GM23338 (cell line): ENCODE results near the gene ZNF264. TPM values are rescaled to one million over a fixed set of nuclear protein-coding genes. Genes with fewer than 3 reads are reported as not detected.

Source experiments
- ATAC-seq: fragments of 200-7000 bp; cut with Tn5 transposase; 3 replicates; pipeline ENCODE4 v1.9.1; 2020
- DNase-seq: peaks from one replicate; pipeline ENCODE4 v3.0.0-alpha.2; 2015; ENCODE audit warnings: low spot score
- H2AFZ ChIP-seq: fragments of 200-600 bp; sonication (generic); 2 replicates; pipeline ENCODE4 v1.8.0; 2016; ENCODE audit warnings: antibody characterized with exemption, mild to moderate bottlenecking, moderate library complexity
- H3F3A ChIP-seq: fragments of 200-600 bp; sonication (generic); replicated peaks from 2 replicates; pipeline ENCODE4 v1.8.0; 2017; ENCODE audit warnings: antibody characterized with exemption, mixed run types, low read depth
- H3K27ac ChIP-seq: fragments of 200-600 bp; sonication (generic); 2 replicates; pipeline ENCODE4 v1.6.1; 2016; ENCODE audit warnings: low read depth
- H3K27me3 ChIP-seq: fragments of 200-600 bp; sonication (generic); 2 replicates; pipeline ENCODE4 v1.8.0; 2016; ENCODE audit warnings: mild to moderate bottlenecking, mixed run types, moderate library complexity; ENCODE audit not compliant: insufficient read depth
- H3K36me3 ChIP-seq: fragments of 200-600 bp; sonication (generic); 2 replicates; pipeline ENCODE4 v1.8.0; 2016; ENCODE audit warnings: mild to moderate bottlenecking; ENCODE audit not compliant: insufficient read depth
- H3K4me1 ChIP-seq: fragments of 200-600 bp; sonication (generic); 2 replicates; pipeline ENCODE4 v1.8.0; 2016; ENCODE audit warnings: mild to moderate bottlenecking, moderate library complexity; ENCODE audit not compliant: insufficient read depth
- H3K4me2 ChIP-seq: fragments of 200-600 bp; sonication (generic); 2 replicates; pipeline ENCODE4 v1.7.1; 2017; ENCODE audit warnings: mixed run types
- H3K4me3 ChIP-seq: fragments of 200-600 bp; sonication (generic); 2 replicates; pipeline ENCODE4 v1.6.1; 2016; ENCODE audit warnings: mixed run types
- H3K79me2 ChIP-seq: fragments of 200-600 bp; sonication (generic); replicated peaks from 2 replicates; pipeline ENCODE4 v1.8.0; 2017; ENCODE audit warnings: mild to moderate bottlenecking; ENCODE audit not compliant: insufficient read depth
- H3K9me2 ChIP-seq: fragments of 200-600 bp; sonication (generic); 2 replicates; pipeline ENCODE4 v1.8.0; 2017; ENCODE audit not compliant: insufficient read depth
- H4K20me1 ChIP-seq: fragments of 200-600 bp; sonication (generic); replicated peaks from 2 replicates; pipeline ENCODE4 v1.8.0; 2017; ENCODE audit warnings: mild to moderate bottlenecking; ENCODE audit not compliant: insufficient read depth
- H3K27ac Mint-ChIP-seq: 2 replicates; pipeline ENCODE4 v1.8.0; 2020; ENCODE audit warnings: inconsistent platforms, mild to moderate bottlenecking, moderate library complexity, mixed read lengths
- H3K27me3 Mint-ChIP-seq: 3 replicates; pipeline ENCODE4 v1.8.0; 2022; ENCODE audit warnings: low read depth, mild to moderate bottlenecking, moderate library complexity, mixed read lengths, inconsistent platforms; ENCODE audit not compliant: insufficient read depth, poor library complexity
- H3K36me3 Mint-ChIP-seq: 3 replicates; pipeline ENCODE4 v1.8.0; 2021; ENCODE audit warnings: low read depth, mild to moderate bottlenecking, inconsistent platforms, moderate library complexity, mixed read lengths
- H3K4me1 Mint-ChIP-seq: 3 replicates; pipeline ENCODE4 v1.8.0; 2020; ENCODE audit warnings: mild to moderate bottlenecking, inconsistent platforms, mixed read lengths
- H3K4me3 Mint-ChIP-seq: 3 replicates; pipeline ENCODE4 v1.8.0; 2021; ENCODE audit warnings: moderate library complexity, mild to moderate bottlenecking, inconsistent platforms, mixed read lengths
- H3K9me3 Mint-ChIP-seq: 3 replicates; pipeline ENCODE4 v1.8.0; 2020; ENCODE audit warnings: moderate library complexity, mild to moderate bottlenecking, inconsistent platforms, mixed read lengths
- CREB1 ChIP-seq: fragments of 250-450 bp; sonication (Bioruptor Pico); IDR thresholded peaks from 2 replicates; pipeline ENCODE4 v1.5.0; 2020; ENCODE audit warnings: low read depth, mild to moderate bottlenecking, moderate library complexity
- CTCF ChIP-seq, 2 experiments: fragments of 200-600 bp in 1 of 2; sonication (generic) in 1 of 2; conservative IDR thresholded peaks; 2 replicates each; pipeline versions ENCODE4 v1.5.1 to v1.6.1; 2016 to 2017; ENCODE audit warnings: antibody characterized with exemption in 2 of 2, low read depth in 2 of 2, mild to moderate bottlenecking in 2 of 2, moderate library complexity in 1 of 2
- ETS1 ChIP-seq: IDR thresholded peaks from 2 replicates; pipeline ENCODE4 v1.6.1; 2016; ENCODE audit warnings: antibody characterized with exemption
- EZH2 ChIP-seq: fragments of 200-600 bp; sonication (generic); IDR thresholded peaks from one replicate; pipeline ENCODE4 v1.8.0; 2017; ENCODE audit warnings: antibody characterized with exemption, mild to moderate bottlenecking, low read depth; ENCODE audit not compliant: unreplicated experiment
- EZH2phosphoT487 ChIP-seq: fragments of 200-600 bp; sonication (generic); IDR thresholded peaks from one replicate; pipeline ENCODE4 v1.8.1; 2018; ENCODE audit warnings: antibody characterized with exemption; ENCODE audit not compliant: unreplicated experiment
- JUNB ChIP-seq: IDR thresholded peaks from one replicate; pipeline ENCODE4 v1.6.1; 2016; ENCODE audit warnings: antibody characterized with exemption; ENCODE audit not compliant: unreplicated experiment
- NANOG ChIP-seq: IDR thresholded peaks from 2 replicates; pipeline ENCODE4 v1.6.1; 2016; ENCODE audit warnings: antibody characterized with exemption, borderline replicate concordance
- POLR2AphosphoS5 ChIP-seq: IDR thresholded peaks from 2 replicates; pipeline ENCODE4 v1.6.1; 2016; ENCODE audit warnings: antibody characterized with exemption, low read depth
- REST ChIP-seq: IDR thresholded peaks from one replicate; pipeline ENCODE4 v1.6.1; 2018; ENCODE audit warnings: antibody characterized with exemption; ENCODE audit not compliant: unreplicated experiment
- STAT1 ChIP-seq: IDR thresholded peaks from one replicate; pipeline ENCODE4 v1.6.1; 2016; ENCODE audit warnings: antibody characterized with exemption; ENCODE audit not compliant: unreplicated experiment
- ZNF114 ChIP-seq: fragments of 250-450 bp; sonication (Bioruptor Pico); IDR thresholded peaks from 2 replicates; pipeline ENCODE4 v1.5.0; 2020; ENCODE audit warnings: mild to moderate bottlenecking, moderate library complexity
- ZNF331 ChIP-seq: fragments of 250-450 bp; sonication (Bioruptor Pico); IDR thresholded peaks from 2 replicates; pipeline ENCODE4 v1.5.0; 2020; ENCODE audit warnings: low read depth, mild to moderate bottlenecking, moderate library complexity
- ZNF462 ChIP-seq: fragments of 250-450 bp; sonication (Bioruptor Pico); IDR thresholded peaks from 2 replicates; pipeline ENCODE4 v1.5.0; 2020; ENCODE audit warnings: mild to moderate bottlenecking, moderate library complexity
- polyA plus RNA-seq: library from polyadenylated mRNA; unstranded; fragments of >200 nt; fragmentation: Nextera tagmentation; extraction: Ambion mirVana; gene quantifications from 2 replicates; pipeline ENCODE4 v1.2.1, GENCODE V29; 2016
- total RNA-seq: library from RNA; depleted of rRNA; stranded (reverse); fragments of >200 nt; shearing (Covaris generic); gene quantifications from 2 replicates; pipeline ENCODE4 v1.2.3, GENCODE V29; 2014

Gene ZNF264
- total and polyA plus RNA-seq, 2 experiments from 2014 or later = 4.0 to 25.9 TPM

GRCh38 chr19:57141699-57142098, 49.6 kb upstream of the ZNF264 start:
- Mint-ChIP-seq H3K36me3 (peaks cover 35% of the 10 kb centered on the region), H3K27me3 (peaks cover 2% of the 10 kb centered on the region), H3K9me3 (peaks cover 91% of the 10 kb centered on the region), H3K4me3 (no peak overlapping the region), H3K4me1 (no peaks in the 10 kb centered on the region), H3K27ac (no peak overlapping the region)
- H3K4me1 ChIP-seq = no peaks in the 10 kb centered on the region
- no peaks in the 10 kb centered on the region for H3K9me2 ChIP-seq
- TF ChIP-seq JUNB (no peak), NANOG (no peak), ZNF114 (CRISPR knock-in tag) (no peak), ZNF331 (CRISPR knock-in tag) (no peak), CTCF (conservative IDR thresholded peaks at IDR 0.05; ENCODE audit: low read depth in 2 of 2) (no peak), CREB1 (CRISPR knock-in tag) (no peak), POLR2AphosphoS5 (no peak), EZH2 (no peak), REST (no peak), STAT1 (no peak), ZNF462 (CRISPR knock-in tag) (no peak), EZH2phosphoT487 (no peak), ETS1 (no peak)
- H3K4me2 ChIP-seq = no peak overlapping the region
- DNase-seq (no peak), ATAC-seq (no peak)
- H3K79me2 ChIP-seq = no peaks in the 10 kb centered on the region
- H3K27me3 ChIP-seq = no peaks in the 10 kb centered on the region
- H2AFZ ChIP-seq = no peak overlapping the region
- H3K4me3 ChIP-seq = no peak overlapping the region
- H3K36me3 ChIP-seq = no peaks in the 10 kb centered on the region
- no peak overlapping the region for H3K27ac ChIP-seq
- H4K20me1 ChIP-seq = no peaks in the 10 kb centered on the region
- no peaks in the 10 kb centered on the region for H3F3A ChIP-seq
